Activated naive CD8-positive, alpha-beta T cell treated with anti-CD3 and anti-CD28 coated beads, Interleukin-2, amount 50 U/mL, for 24 hours (primary cell): ENCODE results near the gene SYNPR.

Source experiments
- ATAC-seq: fragments of 150-1000 bp; cut with Tn5 transposase; one replicate; pipeline ENCODE4 v1.10.0; 2021
- DNase-seq: peaks from one replicate; pipeline ENCODE4 v3.0.0; 2021
- H3K27ac Mint-ChIP-seq: one replicate; pipeline ENCODE4 v1.8.0; 2021; ENCODE audit warnings: mild to moderate bottlenecking, mixed read lengths
- H3K27me3 Mint-ChIP-seq: one replicate; pipeline ENCODE4 v1.8.0; 2021; ENCODE audit warnings: mixed read lengths
- H3K36me3 Mint-ChIP-seq: one replicate; pipeline ENCODE4 v1.8.0; 2021; ENCODE audit warnings: low read depth, mixed read lengths
- H3K4me1 Mint-ChIP-seq: one replicate; pipeline ENCODE4 v1.8.0; 2021; ENCODE audit warnings: mixed read lengths
- H3K4me3 Mint-ChIP-seq: one replicate; pipeline ENCODE4 v1.8.0; 2021; ENCODE audit warnings: mild to moderate bottlenecking, moderate library complexity, mixed read lengths
- H3K9me3 Mint-ChIP-seq: one replicate; pipeline ENCODE4 v1.8.0; 2021; ENCODE audit warnings: mixed read lengths

The SYNPR gene

GRCh38 chr3:63652066-63652725, 374.1 kb downstream of the SYNPR start, which contains the start of gene SNTN:
SNTN (plus strand) TSS chr3:63652675; CDS start chr3:63652688, 13 bp downstream.
- no peaks in the 10 kb centered on the region for H3K27me3 Mint-ChIP-seq
- H3K9me3 Mint-ChIP-seq: peaks cover 5% of the 10 kb centered on the region
- no peaks in the 10 kb centered on the region for H3K4me1 Mint-ChIP-seq
- DNase-seq (no peak), ATAC-seq (no peak)
- no peak within 1 kb of the TSS for H3K4me3 Mint-ChIP-seq
- no peak within 1 kb of the TSS for H3K27ac Mint-ChIP-seq
- H3K36me3 Mint-ChIP-seq: no peaks in the 10 kb centered on the region

- Mint-ChIP-seq H3K27me3 (no peaks in the 10 kb centered on the region), H3K4me1 (no peaks in the 10 kb centered on the region), H3K9me3 (no peaks in the 10 kb centered on the region), H3K27ac (no peak overlapping the region), H3K36me3 (no peaks in the 10 kb centered on the region), H3K4me3 (no peak overlapping the region)
- ATAC-seq: no peak
- no peak for DNase-seq
Measured at GRCh38 chr3:63654211-63654610, 376.1 kb downstream of the SYNPR start.

- H3K27ac Mint-ChIP-seq: no peak overlapping the region
- H3K4me3 Mint-ChIP-seq: no peak overlapping the region
- DNase-seq (no peak), ATAC-seq (no peak)
- H3K4me1 Mint-ChIP-seq: no peaks in the 10 kb centered on the region
- H3K36me3 Mint-ChIP-seq: no peaks in the 10 kb centered on the region
- H3K9me3 Mint-ChIP-seq: no peaks in the 10 kb centered on the region
- H3K27me3 Mint-ChIP-seq: no peaks in the 10 kb centered on the region
Measured at GRCh38 chr3:63654931-63655330, 376.8 kb downstream of the SYNPR start.

- Mint-ChIP-seq H3K9me3 (no peaks in the 10 kb centered on the region), H3K36me3 (no peaks in the 10 kb centered on the region), H3K27me3 (no peaks in the 10 kb centered on the region), H3K4me1 (no peaks in the 10 kb centered on the region), H3K27ac (no peak overlapping the region), H3K4me3 (no peak overlapping the region)
- ATAC-seq: no peak
- no peak for DNase-seq
Measured at GRCh38 chr3:63655519-63655918, 377.4 kb downstream of the SYNPR start.

- DNase-seq: no peak
- Mint-ChIP-seq H3K9me3 (no peaks in the 10 kb centered on the region), H3K4me1 (no peaks in the 10 kb centered on the region), H3K36me3 (no peaks in the 10 kb centered on the region), H3K27ac (no peak overlapping the region), H3K27me3 (no peaks in the 10 kb centered on the region), H3K4me3 (no peak overlapping the region)
- ATAC-seq: no peak
Measured at GRCh38 chr3:63656786-63657185, 378.7 kb downstream of the SYNPR start.

GRCh38 chr3:63661242-63661641, 383.1 kb downstream of the SYNPR start:
- Mint-ChIP-seq H3K27me3 (no peaks in the 10 kb centered on the region), H3K4me1 (no peaks in the 10 kb centered on the region)
- DNase-seq: no peak

GRCh38 chr3:63662011-63662410, 383.9 kb downstream of the SYNPR start:
- Mint-ChIP-seq H3K27ac (no peak overlapping the region), H3K4me1 (no peaks in the 10 kb centered on the region), H3K9me3 (no peaks in the 10 kb centered on the region), H3K36me3 (no peaks in the 10 kb centered on the region), H3K4me3 (no peak overlapping the region), H3K27me3 (no peaks in the 10 kb centered on the region)
- ATAC-seq (no peak), DNase-seq (no peak)

More at GRCh38 chr3:63661242-63661641, 383.1 kb downstream of the SYNPR start:
- no peak for ATAC-seq
- Mint-ChIP-seq H3K36me3 (no peaks in the 10 kb centered on the region), H3K4me3 (no peak overlapping the region), H3K9me3 (no peaks in the 10 kb centered on the region), H3K27ac (no peak overlapping the region)

- Mint-ChIP-seq H3K27ac (no peak overlapping the region), H3K27me3 (no peaks in the 10 kb centered on the region), H3K4me3 (no peak overlapping the region), H3K4me1 (no peaks in the 10 kb centered on the region), H3K9me3 (no peaks in the 10 kb centered on the region), H3K36me3 (no peaks in the 10 kb centered on the region)
- DNase-seq: no peak
- no peak for ATAC-seq
Measured at GRCh38 chr3:63662500-63662899, 384.4 kb downstream of the SYNPR start.
